NCI-H774 (cell line): ENCODE measurements around the gene PPEF2.
"Not testable (repeated sequence)": the region's sequence is repeated elsewhere in the genome, so short reads cannot be mapped to it uniquely, and the experiment has no call there.

Experiments
- DNase-seq: peaks from one replicate; lab custom pipeline; 2025; lab: John Stamatoyannopoulos, UW

Gene PPEF2, protein sequence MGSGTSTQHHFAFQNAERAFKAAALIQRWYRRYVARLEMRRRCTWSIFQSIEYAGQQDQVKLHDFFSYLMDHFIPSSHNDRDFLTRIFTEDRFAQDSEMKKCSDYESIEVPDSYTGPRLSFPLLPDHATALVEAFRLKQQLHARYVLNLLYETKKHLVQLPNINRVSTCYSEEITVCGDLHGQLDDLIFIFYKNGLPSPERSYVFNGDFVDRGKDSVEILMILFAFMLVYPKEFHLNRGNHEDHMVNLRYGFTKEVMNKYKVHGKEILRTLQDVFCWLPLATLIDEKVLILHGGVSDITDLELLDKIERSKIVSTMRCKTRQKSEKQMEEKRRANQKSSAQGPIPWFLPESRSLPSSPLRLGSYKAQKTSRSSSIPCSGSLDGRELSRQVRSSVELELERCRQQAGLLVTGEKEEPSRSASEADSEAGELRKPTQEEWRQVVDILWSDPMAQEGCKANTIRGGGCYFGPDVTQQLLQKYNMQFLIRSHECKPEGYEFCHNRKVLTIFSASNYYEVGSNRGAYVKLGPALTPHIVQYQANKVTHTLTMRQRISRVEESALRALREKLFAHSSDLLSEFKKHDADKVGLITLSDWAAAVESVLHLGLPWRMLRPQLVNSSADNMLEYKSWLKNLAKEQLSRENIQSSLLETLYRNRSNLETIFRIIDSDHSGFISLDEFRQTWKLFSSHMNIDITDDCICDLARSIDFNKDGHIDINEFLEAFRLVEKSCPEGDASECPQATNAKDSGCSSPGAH

DNA sequence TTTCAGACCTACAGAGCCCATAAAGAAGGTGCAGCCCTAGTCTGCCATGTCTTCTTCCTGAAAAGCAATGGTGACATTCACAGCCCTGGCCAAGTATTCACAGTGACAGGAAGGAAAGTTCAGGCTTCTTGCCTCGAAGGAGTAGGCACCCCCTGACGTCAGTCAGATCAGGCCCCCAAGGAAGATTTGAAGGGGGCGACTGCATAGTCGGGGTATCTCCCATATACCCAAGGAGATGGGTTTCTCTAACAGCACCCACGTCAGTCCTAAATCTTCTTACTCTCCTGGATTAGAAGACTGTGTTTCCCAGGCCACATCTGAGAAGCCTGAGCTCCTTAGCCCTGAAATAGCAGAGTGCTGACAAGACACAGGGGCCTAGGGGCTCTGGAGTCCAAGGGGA, at the start of gene PPEF2:
Gene PPEF2, minus strand, starts transcription at position 101 of the 400 bp plus-strand sequence. CDS start 6,127 bp downstream, outside the sequence.
- DNase-seq = no peak

DNA sequence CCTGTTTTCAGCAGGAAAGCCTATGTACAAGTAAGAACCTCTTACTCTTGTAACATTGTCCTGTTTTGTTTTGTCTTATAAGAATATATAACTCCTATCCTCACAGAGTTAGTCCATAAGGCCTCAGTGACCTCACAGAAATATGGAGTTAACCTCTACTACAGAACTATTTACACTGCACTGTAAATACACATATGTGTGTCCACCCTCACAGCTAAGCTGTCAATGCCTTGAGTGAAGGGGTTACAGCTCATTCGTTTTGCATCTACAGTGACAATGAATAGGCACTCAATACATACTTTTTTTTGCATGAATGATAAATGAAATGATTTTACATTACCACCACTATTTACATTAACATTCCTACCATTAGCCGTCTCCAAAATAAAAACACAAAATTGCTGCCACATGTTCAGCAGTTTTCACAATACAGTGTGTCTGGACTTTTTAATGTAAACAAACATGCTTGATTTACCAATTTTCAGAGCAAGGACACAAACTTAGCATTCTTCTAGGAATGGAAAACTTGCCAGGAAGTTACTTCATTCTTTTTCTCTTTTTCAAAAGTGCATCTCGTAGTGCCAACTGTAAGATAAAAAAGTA, 48.1 kb upstream of the PPEF2 start:
- DNase-seq = no peak

DNA sequence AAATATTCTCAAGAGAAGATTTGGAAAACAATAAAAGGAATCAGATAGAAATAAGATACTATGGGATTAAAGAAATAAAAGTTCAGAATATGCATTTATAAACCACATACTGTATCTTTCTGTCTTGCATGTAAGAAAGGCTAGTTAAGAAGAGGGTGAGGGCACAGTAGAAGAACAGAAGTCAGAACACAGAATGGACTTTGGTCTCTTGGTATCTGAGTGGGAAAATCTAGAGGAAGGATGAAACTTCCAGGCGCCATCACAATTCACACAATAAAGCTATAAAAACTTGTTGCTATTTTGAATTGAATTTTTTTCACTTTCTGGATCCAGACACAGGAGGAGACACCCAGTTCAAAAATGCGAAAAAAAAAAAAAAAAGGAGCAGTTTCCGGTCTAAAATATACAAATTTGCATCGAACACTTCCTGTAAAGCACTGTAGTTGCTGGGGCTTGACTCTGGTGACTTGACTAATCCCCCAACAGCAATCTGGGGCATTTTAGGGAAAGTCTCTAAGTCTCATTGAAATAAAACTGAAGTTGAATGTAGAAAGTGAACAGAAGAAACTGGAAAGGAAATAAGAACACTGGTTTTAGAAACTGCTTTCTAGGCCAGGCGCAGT, 46.7 kb upstream of the PPEF2 start:
- DNase-seq = no peak

DNA sequence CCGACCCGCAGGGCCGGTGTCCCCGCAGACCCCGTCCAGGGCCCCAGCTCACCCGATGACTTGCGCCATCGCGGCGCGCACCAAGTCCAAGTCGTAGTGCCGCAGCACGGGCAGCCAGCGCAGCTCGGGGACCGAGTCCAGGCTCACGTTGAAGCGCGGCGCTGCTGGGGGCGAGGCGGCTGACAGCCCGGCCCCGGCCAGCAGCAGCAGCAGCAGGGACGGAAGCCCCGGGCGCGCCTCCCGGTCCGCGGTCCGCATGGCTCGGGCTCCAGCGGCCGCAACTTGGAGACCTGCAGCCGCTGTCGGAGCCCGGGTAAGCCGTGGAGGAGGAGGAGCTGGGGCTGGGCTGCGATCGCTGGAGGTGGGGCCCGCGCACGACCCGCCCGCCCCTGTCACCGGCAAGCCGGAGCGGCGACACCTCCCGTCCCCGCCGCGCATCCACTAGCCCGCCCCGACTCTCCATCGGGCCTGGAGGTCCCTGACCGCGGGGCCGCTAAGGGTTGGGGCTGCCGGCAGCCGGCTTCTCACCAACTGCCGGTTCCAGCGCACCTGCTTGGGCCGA, 38.5 kb upstream of the PPEF2 start, which contains the start of gene NAAA:
Gene NAAA, minus strand, starts transcription at position 322 of the 562 bp plus-strand sequence. Its CDS starts 64 bp downstream, at position 258.
- DNase-seq = peak; percentile 69

DNA sequence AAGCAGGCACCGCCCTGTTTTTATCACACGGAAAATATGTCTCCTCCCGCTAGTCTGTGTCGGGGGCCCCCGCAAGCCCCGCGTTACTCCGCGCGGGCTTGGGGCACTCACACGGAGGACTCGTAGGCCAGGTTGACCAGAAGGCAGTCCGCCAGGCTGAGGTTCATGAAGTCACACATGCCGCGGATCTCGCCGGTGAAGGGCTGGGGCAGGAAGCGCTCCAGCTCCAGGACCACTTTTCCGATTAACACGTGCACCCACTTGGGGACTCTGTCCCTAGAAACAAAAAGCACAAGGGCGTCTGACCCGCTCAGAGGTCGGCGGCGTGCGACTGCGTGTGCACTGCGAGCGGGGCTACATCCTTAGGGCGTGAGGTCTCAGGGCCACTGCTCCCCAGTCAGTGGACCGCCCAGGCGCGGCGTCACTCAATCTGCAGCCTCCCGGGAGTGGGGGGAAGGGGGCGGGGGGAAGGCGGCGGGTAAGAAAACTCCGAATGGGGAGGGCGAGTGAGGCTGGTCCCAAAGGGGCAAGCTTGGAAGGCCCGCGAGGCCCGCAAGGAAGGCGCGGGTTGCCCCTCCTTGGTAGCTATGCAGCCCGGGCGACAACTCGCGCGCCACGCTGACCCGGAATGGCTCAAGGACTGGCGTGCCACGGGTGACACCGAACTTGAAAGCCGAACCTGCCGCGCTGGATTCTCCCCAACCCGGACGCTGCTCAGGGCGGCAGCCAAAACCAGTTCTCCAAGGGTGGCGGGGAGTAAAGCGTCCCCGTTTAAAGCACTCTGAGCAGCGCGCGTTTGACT, 37.8 kb upstream of the PPEF2 start:
- peak; percentile 46 for DNase-seq

DNA sequence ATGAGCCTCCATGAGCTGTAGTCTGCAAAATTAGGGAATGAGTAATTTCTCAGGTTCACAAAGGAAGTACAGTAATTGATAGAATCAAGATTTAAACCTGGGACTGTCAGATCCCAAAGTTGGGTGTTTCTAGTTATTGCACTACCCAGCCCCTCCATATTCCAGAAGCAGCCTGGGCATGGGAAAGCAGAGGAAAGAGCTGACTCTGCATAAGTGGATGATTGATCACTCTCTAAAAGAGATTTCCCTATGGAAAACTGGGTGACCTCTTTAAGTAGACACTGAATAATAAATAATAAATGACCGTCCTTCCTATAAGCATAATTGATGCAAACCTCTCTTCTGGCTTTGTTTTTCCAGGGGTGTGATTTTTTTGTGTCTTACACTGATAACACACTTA, 33.4 kb upstream of the PPEF2 start:
- no peak for DNase-seq

DNA sequence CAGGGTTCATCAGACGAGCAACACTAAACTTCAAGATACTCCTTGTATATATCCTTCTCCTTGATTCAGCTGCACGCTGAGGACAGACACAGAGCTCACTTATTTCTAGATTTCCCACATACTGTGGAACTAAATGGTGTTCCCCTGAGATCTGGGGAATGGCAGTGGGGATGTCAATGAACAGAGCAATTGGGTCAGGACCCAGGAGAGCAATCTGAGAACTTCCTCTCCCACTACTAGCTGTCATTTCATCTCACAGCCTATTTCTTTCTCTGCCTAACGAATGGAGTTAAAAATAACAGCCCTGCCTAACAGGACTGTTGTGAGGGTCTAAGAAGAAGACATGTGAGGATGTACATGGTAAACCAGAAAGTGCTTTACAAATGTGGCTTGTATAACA, 27.9 kb upstream of the PPEF2 start:
- DNase-seq = no peak

DNA sequence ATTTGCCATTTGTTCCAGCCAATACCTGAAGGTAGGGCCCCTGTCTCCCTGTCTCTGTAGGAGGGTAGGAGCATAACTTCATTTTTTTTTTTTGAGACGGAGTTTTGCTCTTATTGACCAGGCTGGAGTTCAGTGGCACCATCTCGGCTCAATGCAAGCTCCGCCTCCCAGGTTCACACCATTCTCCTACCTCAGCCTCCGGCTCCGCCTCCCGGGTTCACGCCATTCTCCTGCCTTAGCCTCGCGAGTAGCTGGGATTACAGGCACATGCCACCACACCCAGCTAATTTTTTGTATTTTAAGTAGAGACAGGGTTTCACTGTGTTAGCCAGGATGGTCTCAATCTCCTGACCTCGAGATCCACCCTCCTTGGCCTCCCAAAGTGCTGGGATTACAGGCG, 22.7 kb upstream of the PPEF2 start:
- DNase-seq = not testable (repeated sequence)

DNA sequence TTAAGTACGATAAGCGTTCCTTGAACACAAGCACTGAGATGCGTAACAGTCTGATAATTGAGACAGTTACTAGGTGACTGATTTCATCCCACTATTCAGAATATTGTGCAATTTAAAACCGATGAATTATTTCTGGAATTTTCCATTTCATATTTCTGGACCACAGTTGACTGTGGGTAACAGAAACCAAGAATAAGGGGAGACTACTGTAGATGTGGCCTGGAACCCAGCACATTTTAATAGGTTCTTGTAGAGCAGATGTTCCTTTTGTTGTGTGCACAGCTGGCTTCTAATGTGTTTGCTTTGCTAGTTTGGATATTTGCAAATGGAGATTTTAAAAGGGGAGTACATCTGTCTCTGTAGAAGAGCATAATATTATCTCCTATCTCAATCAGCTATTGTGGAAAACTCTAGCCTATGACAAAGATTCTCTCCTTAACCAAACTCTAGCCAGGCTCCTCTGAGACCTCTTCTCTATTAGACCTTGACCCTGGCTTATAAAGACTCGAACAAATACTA, 22.1 kb upstream of the PPEF2 start:
- peak; percentile 76 for DNase-seq

DNA sequence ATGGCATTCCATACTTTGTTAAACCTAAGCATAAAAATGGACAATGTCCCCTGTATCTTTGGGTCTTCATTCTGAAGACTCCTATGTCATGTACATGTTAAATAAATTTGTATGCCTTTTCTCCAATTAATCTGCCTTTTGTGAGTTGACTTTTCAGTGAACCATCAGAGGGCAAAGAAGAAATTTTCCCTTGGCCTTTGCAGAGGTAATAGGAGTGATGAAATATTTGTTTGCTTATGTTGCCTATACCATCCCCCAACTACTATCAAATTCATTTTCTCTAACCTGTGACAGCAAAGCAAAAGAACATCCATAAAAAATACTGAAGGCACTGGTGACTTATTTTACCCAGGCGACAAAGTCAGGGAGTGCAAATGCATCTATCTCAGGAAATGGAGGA, 20.3 kb upstream of the PPEF2 start:
- no peak for DNase-seq

DNA sequence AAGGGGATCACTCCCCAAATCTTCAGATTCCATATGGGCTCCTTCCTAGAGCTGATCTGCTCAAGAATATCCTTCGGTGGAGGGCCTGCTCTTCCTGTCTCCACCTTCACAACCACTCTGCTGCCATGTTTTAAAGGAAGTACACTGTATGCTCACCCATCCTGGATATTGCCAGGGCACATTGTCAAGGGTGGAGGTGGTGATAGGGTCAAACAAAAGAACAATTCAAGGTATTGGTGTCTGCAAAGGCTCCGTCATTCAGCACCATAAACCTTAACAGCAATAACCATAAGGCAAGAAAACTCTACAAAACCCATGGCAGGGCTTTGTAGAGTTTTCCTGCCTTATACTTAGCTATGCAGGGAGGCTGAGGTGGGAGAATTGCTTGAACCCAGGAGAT, 19.7 kb upstream of the PPEF2 start:
- DNase-seq = no peak

DNA sequence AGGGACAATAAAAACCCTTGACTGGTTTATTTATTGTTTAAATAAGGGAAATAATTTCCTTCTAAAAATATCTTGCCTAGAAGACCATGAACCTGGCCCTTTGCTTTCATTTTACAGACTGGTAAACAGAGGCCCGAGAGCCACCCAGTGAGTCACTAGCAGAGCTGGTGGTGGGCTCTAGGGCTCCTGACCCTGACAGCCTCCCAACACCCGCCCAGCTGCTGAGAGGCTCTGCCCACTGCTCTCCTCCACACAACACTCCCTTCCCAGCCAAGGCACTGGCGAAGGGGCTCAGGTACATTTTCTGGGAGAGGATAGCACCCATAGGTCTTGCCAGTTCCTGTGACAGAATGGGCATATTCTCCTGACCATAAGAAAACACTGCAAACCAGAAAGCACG, 18.1 kb upstream of the PPEF2 start:
- DNase-seq = no peak

DNA sequence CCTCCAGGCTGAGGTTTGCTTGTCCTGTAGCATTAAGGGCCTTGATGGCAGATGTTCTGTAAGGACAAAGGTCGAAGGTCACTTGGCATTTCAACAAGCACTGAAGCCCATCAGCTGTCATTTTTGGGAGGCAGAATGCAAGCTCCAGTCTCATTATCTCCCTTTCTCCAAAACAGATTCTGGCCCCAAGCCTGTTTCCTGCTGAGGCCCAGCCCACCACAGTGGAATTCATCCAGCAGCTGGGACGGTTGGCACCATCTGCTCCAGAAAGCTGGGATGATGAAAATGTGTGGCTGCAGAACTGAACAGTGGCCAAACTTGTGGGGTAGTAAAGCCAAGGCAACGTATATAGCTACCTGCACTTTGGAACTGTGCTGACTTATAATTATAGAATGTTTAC, 17.7 kb upstream of the PPEF2 start:
- DNase-seq = no peak

DNA sequence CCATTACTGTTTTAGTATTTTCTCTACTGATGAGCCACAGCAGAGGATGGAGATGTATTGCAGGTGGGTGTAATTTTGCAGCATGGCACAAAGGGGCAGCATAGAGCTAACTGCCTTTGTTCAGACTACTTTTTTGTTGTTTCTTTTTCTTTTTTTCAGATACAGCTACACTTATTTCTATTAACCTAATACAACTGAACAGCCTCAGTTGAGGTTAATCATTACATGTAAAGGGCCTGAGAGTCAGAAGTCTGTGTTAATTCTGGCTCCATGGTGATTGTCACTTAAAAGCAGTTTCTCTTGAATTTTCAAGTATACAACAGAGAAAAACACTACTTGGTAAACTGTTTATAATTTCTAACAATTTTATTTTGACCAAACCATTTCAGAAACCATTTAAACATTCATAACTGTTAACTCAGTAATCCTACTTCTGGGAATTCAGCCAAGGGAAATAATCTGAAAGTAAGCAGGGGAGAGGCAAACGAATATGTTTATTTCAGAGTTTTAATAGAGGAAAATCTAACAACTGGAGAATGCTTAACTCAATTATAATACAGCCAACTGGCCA, 13.9 kb upstream of the PPEF2 start:
- peak; percentile 19 for DNase-seq

DNA sequence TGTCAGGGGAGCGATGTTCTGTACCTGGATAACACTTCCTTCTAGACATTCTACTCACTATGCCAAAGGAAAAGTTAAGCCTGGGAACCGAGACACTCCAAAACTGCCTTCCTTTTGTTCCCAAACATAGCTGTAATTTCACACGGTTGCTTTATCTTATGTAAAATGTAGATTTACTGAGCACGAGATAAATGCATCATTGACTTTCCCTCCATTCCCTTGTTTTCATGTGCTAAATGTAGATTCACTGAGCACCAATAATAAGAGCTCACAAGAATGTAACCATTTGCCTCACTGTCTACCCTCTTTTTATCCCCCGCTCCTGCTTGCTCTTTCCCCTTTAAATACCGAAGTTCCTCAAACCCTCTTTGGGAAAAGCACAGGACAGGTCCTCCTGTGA, 10.7 kb upstream of the PPEF2 start:
- DNase-seq = no peak

DNA sequence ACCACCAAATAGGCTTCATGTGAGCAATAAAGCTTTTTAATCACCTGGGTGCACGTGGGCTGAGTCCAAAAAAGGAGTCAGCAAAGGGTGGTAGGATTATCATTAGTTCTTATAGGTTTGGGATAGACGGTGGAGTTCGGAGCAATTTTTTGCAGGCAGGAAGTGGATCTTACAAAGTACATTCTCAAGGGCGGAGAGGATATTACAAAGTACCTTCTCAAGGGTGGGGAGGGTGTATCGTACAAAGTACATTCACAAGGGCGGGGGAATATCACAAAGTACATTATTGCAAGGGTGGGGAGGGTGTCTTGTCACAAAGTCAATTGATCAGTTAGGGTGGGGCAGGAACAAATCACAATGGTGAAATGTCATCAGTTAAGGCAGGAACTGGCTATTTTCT, 8.6 kb upstream of the PPEF2 start:
- not testable (repeated sequence) for DNase-seq

DNA sequence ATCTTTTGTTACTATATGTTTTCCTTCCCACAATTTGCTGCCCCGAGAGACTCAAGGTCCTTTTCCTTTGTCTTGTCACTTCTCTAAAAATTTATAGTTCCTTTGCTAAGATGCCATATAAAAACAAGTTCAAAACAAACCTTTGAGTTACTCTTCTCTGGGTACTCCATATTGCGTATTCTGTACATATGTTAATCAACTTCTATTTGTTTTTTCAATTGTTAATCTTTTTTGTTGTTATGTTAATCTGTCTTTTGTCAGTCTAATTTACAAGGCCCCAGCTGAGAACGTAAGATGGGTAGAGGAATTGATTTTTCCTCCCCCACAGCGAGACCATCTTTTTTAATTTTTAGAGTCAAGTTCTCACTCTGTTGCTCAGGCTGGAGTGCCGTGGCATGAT, 7.2 kb upstream of the PPEF2 start:
- DNase-seq = no peak

DNA sequence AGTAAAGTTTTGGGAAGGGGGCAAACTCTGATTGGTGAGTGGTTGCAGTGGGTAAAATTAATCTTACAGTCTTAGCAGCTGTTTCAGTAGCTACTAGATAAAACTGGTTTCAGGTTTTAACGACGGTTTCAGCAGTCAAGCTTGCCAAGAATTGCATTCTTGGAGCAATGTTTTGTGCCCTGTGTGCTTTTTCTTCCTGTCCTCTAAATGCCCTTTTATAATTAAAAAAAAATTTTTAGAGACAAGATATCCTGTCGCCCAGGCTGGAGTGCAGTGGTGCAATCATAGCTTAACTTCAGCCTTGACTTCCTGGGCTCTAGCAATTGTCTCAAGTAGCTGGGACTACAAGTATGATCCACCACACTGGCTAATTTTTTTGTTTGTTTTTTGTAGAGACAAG, 6.3 kb upstream of the PPEF2 start:
- no peak for DNase-seq

DNA sequence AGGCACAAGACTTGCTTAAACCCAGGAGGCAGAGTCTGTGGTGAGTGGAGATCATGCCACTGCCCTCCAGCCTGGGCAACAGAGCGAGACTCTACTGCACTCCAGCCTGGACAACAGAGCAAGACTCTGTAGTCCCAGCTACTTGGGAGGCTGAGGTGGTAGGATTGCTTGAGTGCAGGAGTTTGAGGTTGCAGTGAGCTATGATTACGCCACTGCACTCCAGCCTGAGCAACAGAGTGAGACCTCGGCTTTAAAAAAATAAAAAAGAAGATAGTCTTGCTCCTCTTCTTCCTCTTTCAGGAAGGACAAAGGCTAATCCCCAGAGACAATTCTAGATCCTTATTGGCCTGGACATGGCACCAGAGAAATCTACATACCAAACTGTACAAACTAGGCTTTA, 5.7 kb upstream of the PPEF2 start:
- DNase-seq = no peak

DNA sequence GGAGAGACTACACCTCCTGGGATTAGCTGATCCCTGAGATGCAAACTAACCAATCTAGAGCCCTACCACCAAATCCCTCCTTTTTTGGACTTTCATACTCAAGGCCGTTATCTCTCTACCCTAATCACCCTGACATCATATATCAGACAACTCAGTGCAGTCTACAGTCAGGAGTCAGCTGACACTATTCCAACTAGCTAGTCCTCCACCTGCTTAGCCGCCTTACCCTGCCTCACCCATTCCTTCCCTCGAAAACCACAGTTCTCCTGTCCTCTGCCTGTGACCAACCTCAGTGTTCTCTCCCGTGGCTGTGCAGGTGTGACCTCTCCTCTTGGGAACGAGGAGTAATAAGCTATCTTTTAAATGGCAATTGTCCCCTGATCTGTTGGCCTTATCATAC, 1.8 kb upstream of the PPEF2 start:
- DNase-seq = no peak

DNA sequence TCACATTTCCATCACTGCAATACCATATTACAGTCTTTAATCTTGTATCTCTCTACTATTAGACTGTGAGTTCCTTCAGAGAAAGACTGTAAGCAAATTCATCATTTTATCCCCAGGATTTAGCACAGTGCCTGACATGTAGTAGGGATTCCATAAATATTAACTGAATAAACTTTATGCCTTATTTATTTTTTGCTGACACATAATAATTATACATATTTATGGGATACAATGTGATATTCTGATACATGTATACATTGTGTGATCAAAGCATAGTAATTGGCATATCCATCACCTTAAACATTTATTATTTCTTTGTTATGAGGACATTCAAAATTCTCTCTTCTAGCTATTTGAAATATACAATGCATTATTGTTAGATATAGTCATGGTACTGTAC, 3.7 kb downstream of the PPEF2 start:
- no peak for DNase-seq
